HCT116 (cell line): Measurements from ENCODE around the gene PDP2. TPM values are rescaled to one million over a fixed set of nuclear protein-coding genes. Genes with fewer than 3 reads are reported as not detected.

Experiments
- ATAC-seq: fragments of 200-7000 bp; cut with Tn5 transposase; 2 replicates; pipeline ENCODE4 v1.9.1; 2020; ENCODE audit warnings: mild to moderate bottlenecking, moderate library complexity
- BruUV-seq: library from RNA; stranded (reverse); fragments of 400-500 nt; replicated peaks from 2 replicates; lab custom pipeline; 2021; lab: Mats Ljungman, UMichigan
- CTCF ChIA-PET: fragments of 300-600 bp; sonication (Branson Sonifier 250); formaldehyde crosslinking; loops from one replicate; lab custom pipeline; 2021; ENCODE audit warnings: antibody characterized with exemption; lab: Charles Lee
- POLR2A ChIA-PET: fragments of 300-600, 350-600 bp; sonication (Branson Sonifier 250); formaldehyde crosslinking; loops from one replicate; lab custom pipeline; 2021; ENCODE audit warnings: antibody characterized with exemption; lab: Charles Lee
- RAD21 ChIA-PET, 2 experiments: fragments of 300-600 bp; sonication (Branson Sonifier 250); formaldehyde crosslinking; loops; one replicate each; lab custom pipeline; 2023; ENCODE audit warnings: low total read pairs in 2 of 2; ENCODE audit not compliant: uncharacterized antibody in 2 of 2, unreplicated experiment in 2 of 2, low non-redundant PET in 1 of 2; lab: Charles Lee
- DNase-seq: peaks from one replicate; pipeline ENCODE4 v3.0.0-alpha.2; 2010; ENCODE audit warnings: low read depth, low spot score
- H2AFZ ChIP-seq: fragments of 200-600 bp; shearing (Covaris generic), sonication (generic); 2 replicates; pipeline ENCODE4 v1.6.1; 2017; ENCODE audit warnings: low read depth, mixed run types, mixed read lengths, antibody characterized with exemption, low read length; ENCODE audit not compliant: poor library complexity, severe bottlenecking
- H3K27ac ChIP-seq: 2 replicates; pipeline ENCODE4 v1.5.1; 2012; ENCODE audit warnings: low read depth, low read length
- H3K27me3 ChIP-seq: fragments of 200-600 bp; sonication (generic); 2 replicates; pipeline ENCODE4 v1.6.1; 2016; ENCODE audit warnings: mixed run types, low read length, mixed read lengths; ENCODE audit not compliant: insufficient read depth
- H3K36me3 ChIP-seq, 2 experiments: fragments of 200-500 bp in 1 of 2; fragments of 200-600 bp in 1 of 2; sonication (Bioruptor generic) in 1 of 2; sonication (generic) in 1 of 2; 2 replicates each; pipeline versions ENCODE4 v1.5.1 to v1.6.1; 2014 to 2016; ENCODE audit warnings: low read length in 2 of 2, inconsistent platforms in 1 of 2, mixed read lengths in 1 of 2, mixed run types in 1 of 2; ENCODE audit not compliant: insufficient read depth in 2 of 2, control insufficient read depth in 1 of 2
- H3K4me1 ChIP-seq, 2 experiments: fragments of 200-600 bp in 1 of 2; sonication (generic) in 1 of 2; 2 replicates each; pipeline versions ENCODE4 v1.5.1 to v1.6.1; 2012 to 2017; ENCODE audit warnings: low read length in 2 of 2, inconsistent platforms in 1 of 2, mild to moderate bottlenecking in 1 of 2, mixed read lengths in 1 of 2, mixed run types in 1 of 2, moderate library complexity in 1 of 2; ENCODE audit not compliant: insufficient read depth in 2 of 2, control insufficient read depth in 1 of 2
- H3K4me2 ChIP-seq: fragments of 200-600 bp; sonication (generic); 2 replicates; pipeline ENCODE4 v1.6.1; 2017; ENCODE audit warnings: mixed run types, low read length, mixed read lengths
- H3K4me3 ChIP-seq, 2 experiments: fragments of 200-600 bp in 1 of 2; sonication (generic) in 1 of 2; replicated peaks in 1 of 2; 2 replicates each; pipeline ENCODE4 v1.5.1; 2011 to 2016; ENCODE audit warnings: low read length in 2 of 2, control low read depth in 1 of 2, low read depth in 1 of 2, mild to moderate bottlenecking in 1 of 2, mixed read lengths in 1 of 2, mixed run types in 1 of 2
- H3K79me2 ChIP-seq: fragments of 200-600 bp; sonication (generic); 2 replicates; pipeline ENCODE4 v1.6.1; 2017; ENCODE audit warnings: mild to moderate bottlenecking, mixed run types, low read length, moderate library complexity, mixed read lengths; ENCODE audit not compliant: insufficient read depth
- H3K9ac ChIP-seq: fragments of 200-600 bp; sonication (generic); 2 replicates; pipeline ENCODE4 v1.6.1; 2016; ENCODE audit warnings: low read length, mixed read lengths
- H3K9me2 ChIP-seq: fragments of 200-600 bp; sonication (generic), shearing (Covaris generic); 2 replicates; pipeline ENCODE4 v1.6.1; 2017; ENCODE audit warnings: mixed run types, mild to moderate bottlenecking, moderate library complexity; ENCODE audit not compliant: insufficient read depth
- H3K9me3 ChIP-seq, 2 experiments: fragments of 200-500 bp in 1 of 2; fragments of 200-600 bp in 1 of 2; sonication (Bioruptor generic) in 1 of 2; sonication (generic) in 1 of 2; 2 replicates each; pipeline ENCODE4 v1.6.1; 2014 to 2017; ENCODE audit warnings: low read length in 2 of 2, mixed read lengths in 2 of 2, inconsistent platforms in 1 of 2, low read depth in 1 of 2, mild to moderate bottlenecking in 1 of 2, mixed run types in 1 of 2, moderate library complexity in 1 of 2; ENCODE audit not compliant: control insufficient read depth in 1 of 2, insufficient read depth in 1 of 2
- H4K20me1 ChIP-seq: fragments of 200-600 bp; sonication (generic), shearing (Covaris generic); 2 replicates; pipeline ENCODE4 v1.6.1; 2017; ENCODE audit warnings: mixed run types, mild to moderate bottlenecking, moderate library complexity; ENCODE audit not compliant: insufficient read depth
- JUND ChIP-seq: IDR thresholded peaks from 2 replicates; pipeline ENCODE4 v1.6.1; 2012
- YY1 ChIP-seq: IDR thresholded peaks from 2 replicates; pipeline ENCODE4 v1.6.1; 2011; ENCODE audit warnings: low read length, low read depth, moderate library complexity, mild to moderate bottlenecking; ENCODE audit not compliant: insufficient replicate concordance; ENCODE audit errors: extremely low read depth
- intact Hi-C: fragments of 100-400 bp; cut with micrococcal nuclease; formaldehyde crosslinking; loops from 2 replicates; pipeline ENCODE4 v1.10.0; 2022
- total RNA-seq: library from RNA; stranded (reverse); gene quantifications from one replicate; pipeline ENCODE4 v1.2.1, GENCODE V29; 2021; ENCODE audit not compliant: unreplicated experiment
- TF ChIP-seq, protein P1 (sequence below): IDR thresholded peaks from 2 replicates; pipeline ENCODE4 v1.6.1; 2011; ENCODE audit warnings: mild to moderate bottlenecking, low read length, moderate library complexity; ENCODE audit not compliant: insufficient replicate concordance; ENCODE audit errors: extremely low read depth

Gene PDP2
- total RNA-seq, 1 experiment from 2014 or later, result 19.9 TPM

DNA sequence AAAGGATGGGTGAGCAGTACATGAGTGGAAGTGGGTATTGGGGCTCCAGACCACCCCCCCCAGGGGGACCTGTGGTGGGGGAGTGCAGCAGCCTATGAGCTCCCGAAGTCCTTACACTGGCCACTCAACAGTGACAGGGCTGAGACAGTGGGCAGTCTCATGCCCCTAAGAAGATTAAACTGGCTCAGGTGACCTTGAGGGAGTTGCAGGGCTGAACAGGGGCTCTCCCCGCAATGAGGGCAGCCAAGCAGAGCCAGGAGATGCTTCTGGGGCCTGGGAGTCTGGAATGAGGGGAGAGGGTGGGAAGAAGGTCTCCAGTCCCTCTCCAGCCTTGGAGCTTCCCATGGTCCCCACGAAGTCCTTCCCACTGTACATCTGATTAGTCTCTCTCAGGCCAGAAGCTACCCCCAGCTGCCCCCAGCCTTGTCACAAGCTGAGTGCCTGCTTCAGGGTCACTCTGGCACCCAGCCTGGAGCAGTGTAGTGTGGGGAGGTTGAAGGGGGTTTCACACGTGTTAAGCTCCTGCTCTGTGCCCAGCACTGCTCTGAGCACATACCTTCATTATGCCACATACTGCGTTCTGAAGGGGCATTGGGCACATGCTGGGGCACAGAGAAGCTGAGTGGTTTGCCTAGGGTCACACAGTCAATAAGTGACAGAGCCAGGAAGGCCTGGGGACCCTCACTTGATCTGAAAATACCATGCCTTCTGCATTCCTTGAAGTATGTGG, 39.4 kb downstream of the PDP2 start (continued):
- TF ChIP-seq, protein P1, sequence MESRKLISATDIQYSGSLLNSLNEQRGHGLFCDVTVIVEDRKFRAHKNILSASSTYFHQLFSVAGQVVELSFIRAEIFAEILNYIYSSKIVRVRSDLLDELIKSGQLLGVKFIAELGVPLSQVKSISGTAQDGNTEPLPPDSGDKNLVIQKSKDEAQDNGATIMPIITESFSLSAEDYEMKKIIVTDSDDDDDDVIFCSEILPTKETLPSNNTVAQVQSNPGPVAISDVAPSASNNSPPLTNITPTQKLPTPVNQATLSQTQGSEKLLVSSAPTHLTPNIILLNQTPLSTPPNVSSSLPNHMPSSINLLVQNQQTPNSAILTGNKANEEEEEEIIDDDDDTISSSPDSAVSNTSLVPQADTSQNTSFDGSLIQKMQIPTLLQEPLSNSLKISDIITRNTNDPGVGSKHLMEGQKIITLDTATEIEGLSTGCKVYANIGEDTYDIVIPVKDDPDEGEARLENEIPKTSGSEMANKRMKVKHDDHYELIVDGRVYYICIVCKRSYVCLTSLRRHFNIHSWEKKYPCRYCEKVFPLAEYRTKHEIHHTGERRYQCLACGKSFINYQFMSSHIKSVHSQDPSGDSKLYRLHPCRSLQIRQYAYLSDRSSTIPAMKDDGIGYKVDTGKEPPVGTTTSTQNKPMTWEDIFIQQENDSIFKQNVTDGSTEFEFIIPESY, result no peak
- no peak for TF ChIP-seq JUND

- BruUV-seq, result no TSS peak
- TF ChIP-seq YY1, result no peak
- ChIA-PET CTCF (interaction anchor here (1.4 to 1.9 kb wide), 2 partner anchors 11 to 47 kb away, joined by 3 to 5 read pairs; no protein-coding TSS in a partner anchor), POLR2A (no interaction called here), RAD21 (no interaction called here)
- ATAC-seq (no peak), DNase-seq (no peak)
- Histone ChIP-seq H3K4me3 (no peak overlapping the region), H3K27ac (no peak overlapping the region), H3K36me3 (no peaks in the 10 kb centered on the region), H3K4me1 (peaks cover 4 to 7% of the 10 kb centered on the region in 2 experiments; a peak in 3 of 4 replicates), H3K9me3 (no peaks in the 10 kb centered on the region), H2AFZ (no peak overlapping the region), H3K9me2 (no peaks in the 10 kb centered on the region), H3K4me2 (no peak overlapping the region), H3K27me3 (no peaks in the 10 kb centered on the region), H3K9ac (no peak overlapping the region), H3K79me2 (no peaks in the 10 kb centered on the region), H4K20me1 (no peaks in the 10 kb centered on the region)
- intact Hi-C loops, result no loop called here
These were observed 39.9 kb downstream of the PDP2 start for GRCh38 chr16:66920299-66920590.
